NCI-H1092 treated with DMSO at 0.1 percent for 48 hours (cell line): ENCODE data around the gene PAF1.
"Not testable (repeated sequence)": the region's sequence is repeated elsewhere in the genome, so short reads cannot be mapped to it uniquely, and the experiment has no call there.

Experiments
- DNase-seq: peaks from one replicate; lab custom pipeline; 2025; lab: John Stamatoyannopoulos, UW

PAF1 gene

GRCh38 chr19:39355253-39355652, 35.7 kb downstream of the PAF1 start:
- DNase-seq, result no peak

GRCh38 chr19:39352381-39353255, 38.3 kb downstream of the PAF1 start:
- no peak for DNase-seq

GRCh38 chr19:39351537-39352064, 39.3 kb downstream of the PAF1 start:
- DNase-seq, result no peak

- no peak for DNase-seq
These were observed 40.8 kb downstream of the PAF1 start for GRCh38 chr19:39350156-39350555.

- no peak for DNase-seq
These were observed 41.6 kb downstream of the PAF1 start for GRCh38 chr19:39349326-39349725.

GRCh38 chr19:39347332-39348164, 43.4 kb downstream of the PAF1 start:
- DNase-seq, result no peak

GRCh38 chr19:39345956-39346355, 45.0 kb downstream of the PAF1 start:
- no peak for DNase-seq

- no peak for DNase-seq
These were observed 48.1 kb downstream of the PAF1 start for GRCh38 chr19:39342647-39343305.

GRCh38 chr19:39341719-39342604, 48.9 kb downstream of the PAF1 start, which contains the start of gene SAMD4B:
Gene SAMD4B, plus strand, starts transcription at chr19:39342421. Its CDS starts 14,473 bp downstream, at chr19:39356894.
- peak; percentile 92 for DNase-seq

- no peak for DNase-seq
These were observed 49.7 kb downstream of the PAF1 start for GRCh38 chr19:39341129-39341718.

GRCh38 chr19:39340156-39340555, 50.8 kb downstream of the PAF1 start:
- DNase-seq, result not testable (repeated sequence)

- no peak for DNase-seq
These were observed 51.2 kb downstream of the PAF1 start for GRCh38 chr19:39339674-39340073.

- no peak for DNase-seq
These were observed 54.4 kb downstream of the PAF1 start for GRCh38 chr19:39336483-39336882.
